Measurements from ENCODE around the gene MC4R. TPM values are rescaled to one million over a fixed set of nuclear protein-coding genes. Genes with fewer than 3 reads are reported as not detected.

Gene MC4R
- total and polyA plus RNA-seq, 10 of the 15 experiments (the other 5 are each of a cell fraction or from before 2014, with no cell fraction given), result not detected

DNA sequence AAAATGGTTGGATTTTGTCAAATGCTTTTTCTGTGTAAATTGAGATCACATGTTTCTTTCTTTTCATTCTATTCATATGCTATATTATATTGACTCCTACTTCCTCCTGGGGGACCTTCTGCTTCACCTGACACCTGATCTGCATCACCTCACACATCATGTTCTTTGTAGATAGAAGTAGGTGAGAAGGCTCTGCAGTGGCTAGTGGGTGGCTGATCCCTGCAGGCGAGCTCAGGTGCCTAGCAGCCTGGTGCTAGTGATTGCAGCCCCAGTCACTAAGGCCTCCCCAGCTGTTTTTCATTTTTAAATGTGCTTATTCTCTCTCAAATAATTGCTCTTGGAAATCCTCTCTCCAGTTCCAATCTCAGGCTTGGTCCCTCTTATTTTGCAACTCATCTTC is 33.6 kb downstream of the MC4R start:
- no peak for FAIRE-seq
- no TSS peak for BruUV-seq (replicated peaks)
- CTCF ChIA-PET, result interaction anchor here (0.6 kb wide), 1 partner anchor 28 kb away, joined by 3 read pairs; no protein-coding TSS in a partner anchor

More for the DNA sequence above, 33.6 kb downstream of the MC4R start:
- POLR2A ChIA-PET, result no interaction called here
- SMC1A ChIA-PET (ENCODE audit: uncharacterized antibody, unreplicated experiment), result no interaction called here
- RAD21 ChIA-PET (ENCODE audit: unreplicated experiment), result no interaction called here
- H3K9me3 ChIP-seq (replicated peaks; ENCODE audit: control insufficient read depth, insufficient read depth, low read length), result no peaks in the 10 kb centered on the region
- H3K27me3 ChIP-seq (replicated peaks in 1 of 2; ENCODE audit: control insufficient read depth in 2 of 2, insufficient read depth in 2 of 2, low read length in 1 of 2), result no peaks in the 10 kb centered on the region; a peak in 1 of 4 replicates
- ATAC-seq (no peak), DNase-seq (ENCODE audit: low read depth, low spot score) (no peak)
- in situ Hi-C loops (cut with MboI), result no loop called here
- no peak overlapping the region for H3K27ac ChIP-seq (ENCODE audit: control insufficient read depth, insufficient read depth)
- no peak overlapping the region for H3K9ac ChIP-seq (ENCODE audit: control insufficient read depth, insufficient read depth, low read length)
- H4K20me1 ChIP-seq (ENCODE audit: control insufficient read depth, insufficient read depth), result no peaks in the 10 kb centered on the region
- no peak overlapping the region for H3K4me3 ChIP-seq
- H2AFZ ChIP-seq (ENCODE audit: control insufficient read depth, low read depth, low read length), result no peak overlapping the region
- no peak for TF ChIP-seq YBX1 (IDR thresholded peaks at IDR 0.05)
- TF ChIP-seq NRF1 (conservative IDR thresholded peaks at IDR 0.05; ENCODE audit: low read depth, low read length), result no peak
- TF ChIP-seq, protein P1, sequence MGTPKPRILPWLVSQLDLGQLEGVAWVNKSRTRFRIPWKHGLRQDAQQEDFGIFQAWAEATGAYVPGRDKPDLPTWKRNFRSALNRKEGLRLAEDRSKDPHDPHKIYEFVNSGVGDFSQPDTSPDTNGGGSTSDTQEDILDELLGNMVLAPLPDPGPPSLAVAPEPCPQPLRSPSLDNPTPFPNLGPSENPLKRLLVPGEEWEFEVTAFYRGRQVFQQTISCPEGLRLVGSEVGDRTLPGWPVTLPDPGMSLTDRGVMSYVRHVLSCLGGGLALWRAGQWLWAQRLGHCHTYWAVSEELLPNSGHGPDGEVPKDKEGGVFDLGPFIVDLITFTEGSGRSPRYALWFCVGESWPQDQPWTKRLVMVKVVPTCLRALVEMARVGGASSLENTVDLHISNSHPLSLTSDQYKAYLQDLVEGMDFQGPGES (IDR thresholded peaks at IDR 0.05), result no peak
- TF ChIP-seq, protein P2, sequence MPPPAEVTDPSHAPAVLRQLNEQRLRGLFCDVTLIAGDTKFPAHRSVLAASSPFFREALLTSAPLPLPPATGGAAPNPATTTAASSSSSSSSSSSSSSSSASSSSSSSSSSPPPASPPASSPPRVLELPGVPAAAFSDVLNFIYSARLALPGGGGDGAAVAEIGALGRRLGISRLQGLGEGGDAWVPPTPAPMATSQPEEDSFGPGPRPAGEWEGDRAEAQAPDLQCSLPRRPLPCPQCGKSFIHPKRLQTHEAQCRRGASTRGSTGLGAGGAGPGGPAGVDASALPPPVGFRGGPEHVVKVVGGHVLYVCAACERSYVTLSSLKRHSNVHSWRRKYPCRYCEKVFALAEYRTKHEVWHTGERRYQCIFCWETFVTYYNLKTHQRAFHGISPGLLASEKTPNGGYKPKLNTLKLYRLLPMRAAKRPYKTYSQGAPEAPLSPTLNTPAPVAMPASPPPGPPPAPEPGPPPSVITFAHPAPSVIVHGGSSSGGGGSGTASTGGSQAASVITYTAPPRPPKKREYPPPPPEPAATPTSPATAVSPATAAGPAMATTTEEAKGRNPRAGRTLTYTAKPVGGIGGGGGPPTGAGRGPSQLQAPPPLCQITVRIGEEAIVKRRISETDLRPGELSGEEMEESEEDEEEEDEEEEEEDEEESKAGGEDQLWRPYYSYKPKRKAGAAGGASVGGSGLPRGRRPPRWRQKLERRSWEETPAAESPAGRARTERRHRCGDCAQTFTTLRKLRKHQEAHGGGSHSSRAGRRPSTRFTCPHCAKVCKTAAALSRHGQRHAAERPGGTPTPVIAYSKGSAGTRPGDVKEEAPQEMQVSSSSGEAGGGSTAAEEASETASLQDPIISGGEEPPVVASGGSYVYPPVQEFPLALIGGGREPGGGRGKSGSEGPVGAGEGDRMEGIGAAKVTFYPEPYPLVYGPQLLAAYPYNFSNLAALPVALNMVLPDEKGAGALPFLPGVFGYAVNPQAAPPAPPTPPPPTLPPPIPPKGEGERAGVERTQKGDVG (CRISPR knock-in tag; IDR thresholded peaks at IDR 0.05), result no peak
- TF ChIP-seq, protein P3, sequence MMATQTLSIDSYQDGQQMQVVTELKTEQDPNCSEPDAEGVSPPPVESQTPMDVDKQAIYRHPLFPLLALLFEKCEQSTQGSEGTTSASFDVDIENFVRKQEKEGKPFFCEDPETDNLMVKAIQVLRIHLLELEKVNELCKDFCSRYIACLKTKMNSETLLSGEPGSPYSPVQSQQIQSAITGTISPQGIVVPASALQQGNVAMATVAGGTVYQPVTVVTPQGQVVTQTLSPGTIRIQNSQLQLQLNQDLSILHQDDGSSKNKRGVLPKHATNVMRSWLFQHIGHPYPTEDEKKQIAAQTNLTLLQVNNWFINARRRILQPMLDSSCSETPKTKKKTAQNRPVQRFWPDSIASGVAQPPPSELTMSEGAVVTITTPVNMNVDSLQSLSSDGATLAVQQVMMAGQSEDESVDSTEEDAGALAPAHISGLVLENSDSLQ (IDR thresholded peaks at IDR 0.05), result no peak
- no peak for TF ChIP-seq ZNF384 (IDR thresholded peaks at IDR 0.05; ENCODE audit: borderline replicate concordance, low read depth, low read length)
- TF ChIP-seq BHLHE40 (IDR thresholded peaks at IDR 0.05; ENCODE audit: borderline replicate concordance in 1 of 2, low read depth in 2 of 2, low read length in 1 of 2), result no peak
- no peak for TF ChIP-seq RELA (IDR thresholded peaks at IDR 0.05; ENCODE audit: borderline replicate concordance, partially characterized antibody)
- TF ChIP-seq ETV6 (conservative IDR thresholded peaks at IDR 0.05 in 1 of 2, IDR thresholded peaks at IDR 0.05 in 1 of 2; ENCODE audit: borderline replicate concordance in 1 of 2, low read depth in 1 of 2), result no peak
- no peak for TF ChIP-seq JUND (IDR thresholded peaks at IDR 0.05; ENCODE audit: low read depth, low read length)
- no peak for TF ChIP-seq CBFB (IDR thresholded peaks at IDR 0.05; ENCODE audit: low read depth)
- TF ChIP-seq NFXL1 (IDR thresholded peaks at IDR 0.05; ENCODE audit: borderline replicate concordance), result no peak
- TF ChIP-seq SUPT20H (IDR thresholded peaks at IDR 0.05; ENCODE audit: borderline replicate concordance, control insufficient read depth, low read depth, low read length), result no peak
- TF ChIP-seq FOS (IDR thresholded peaks at IDR 0.05; ENCODE audit: borderline replicate concordance, extremely low read depth, insufficient read length), result no peak
- H3K4me2 ChIP-seq (ENCODE audit: control insufficient read depth, insufficient read depth), result no peak overlapping the region
- intact Hi-C loops (cut with micrococcal nuclease; ENCODE audit: unreplicated experiment), result no loop called here
- H3K79me2 ChIP-seq (ENCODE audit: control insufficient read depth, insufficient read depth, low read length), result no peaks in the 10 kb centered on the region
- H3K36me3 ChIP-seq (ENCODE audit: control insufficient read depth in 2 of 2, insufficient read depth in 2 of 2, low read length in 1 of 2), result no peaks in the 10 kb centered on the region
- WGBS (ENCODE audit: insufficient coverage, insufficient replicate concordance, low lambda C conversion rate, missing lambda C conversion rate), result 0% methylated on average over 1 of the region's 1 CpG
- no peaks in the 10 kb centered on the region for H3K4me1 ChIP-seq (ENCODE audit: control insufficient read depth, insufficient read depth, low read length)

All from GM12878 (cell line).